ENCODE data around the gene CERKL. TPM values are rescaled to one million over a fixed set of nuclear protein-coding genes. Genes with fewer than 3 reads are reported as not detected.

Gene CERKL
- polyA plus RNA-seq, 2 donors: 0.01 TPM; not detected in 1

- WGBS, 2 donors: 92 to 96% methylated on average over 2 of the region's 2 CpGs
- no peaks in the 10 kb centered on the region for H3K27me3 ChIP-seq (ENCODE audit: control insufficient read depth in 1 of 2, insufficient read depth in 2 of 2, low read length in 2 of 2)
- H3K36me3 ChIP-seq (ENCODE audit: control insufficient read depth in 2 of 2, insufficient read depth in 2 of 2, low read length in 1 of 2): no peaks in the 10 kb centered on the region
Measured at GRCh38 chr2:181542170-181542569, 114.7 kb downstream of the CERKL start.

GRCh38 chr2:181540421-181540820 is 116.5 kb downstream of the CERKL start:
- Histone ChIP-seq H3K4me1 (ENCODE audit: control insufficient read depth in 2 of 2, insufficient read depth in 2 of 2, low read length in 1 of 2) (no peaks in the 10 kb centered on the region), H3K4me3 (ENCODE audit: low read depth in 1 of 2, low read length in 2 of 2) (no peak overlapping the region), H3K9me3 (ENCODE audit: control insufficient read depth in 2 of 2, insufficient read depth in 1 of 2, low read depth in 1 of 2, low read length in 1 of 2) (no peaks in the 10 kb centered on the region), H3K36me3 (ENCODE audit: control insufficient read depth in 2 of 2, insufficient read depth in 2 of 2, low read length in 1 of 2) (no peaks in the 10 kb centered on the region), H3K27me3 (ENCODE audit: control insufficient read depth in 1 of 2, insufficient read depth in 2 of 2, low read length in 2 of 2) (no peaks in the 10 kb centered on the region), H3K27ac (ENCODE audit: low read depth in 2 of 2, low read length in 1 of 2) (no peak overlapping the region)
- WGBS, 2 donors: 78 to 93% methylated on average over 4 of the region's 4 CpGs

More at GRCh38 chr2:181542170-181542569, 114.7 kb downstream of the CERKL start:
- Histone ChIP-seq H3K9me3 (ENCODE audit: control insufficient read depth in 2 of 2, insufficient read depth in 1 of 2, low read depth in 1 of 2, low read length in 1 of 2) (no peaks in the 10 kb centered on the region), H3K4me1 (ENCODE audit: control insufficient read depth in 2 of 2, insufficient read depth in 2 of 2, low read length in 1 of 2) (no peaks in the 10 kb centered on the region), H3K27ac (ENCODE audit: low read depth in 2 of 2, low read length in 1 of 2) (no peak overlapping the region), H3K4me3 (ENCODE audit: low read depth in 1 of 2, low read length in 2 of 2) (no peak overlapping the region)

GRCh38 chr2:181536730-181537129 is 120.2 kb downstream of the CERKL start:
- no peak overlapping the region for H3K4me3 ChIP-seq (ENCODE audit: low read depth in 1 of 2, low read length in 2 of 2)
- no peak overlapping the region for H3K27ac ChIP-seq (ENCODE audit: low read depth in 2 of 2, low read length in 1 of 2)
- no peaks in the 10 kb centered on the region for H3K36me3 ChIP-seq (ENCODE audit: control insufficient read depth in 2 of 2, insufficient read depth in 2 of 2, low read length in 1 of 2)
- WGBS, 2 donors: 85 to 86% methylated on average over 2 of the region's 2 CpGs
- H3K9me3 ChIP-seq (ENCODE audit: control insufficient read depth in 2 of 2, insufficient read depth in 1 of 2, low read depth in 1 of 2, low read length in 1 of 2): no peaks in the 10 kb centered on the region
- H3K4me1 ChIP-seq (ENCODE audit: control insufficient read depth in 2 of 2, insufficient read depth in 2 of 2, low read length in 1 of 2): no peaks in the 10 kb centered on the region
- H3K27me3 ChIP-seq (ENCODE audit: control insufficient read depth in 1 of 2, insufficient read depth in 2 of 2, low read length in 2 of 2): no peaks in the 10 kb centered on the region

GRCh38 chr2:181528441-181528840 is 128.5 kb downstream of the CERKL start:
- Histone ChIP-seq H3K27ac (ENCODE audit: low read depth in 2 of 2, low read length in 1 of 2) (no peak overlapping the region), H3K27me3 (ENCODE audit: control insufficient read depth in 1 of 2, insufficient read depth in 2 of 2, low read length in 2 of 2) (no peaks in the 10 kb centered on the region), H3K36me3 (ENCODE audit: control insufficient read depth in 2 of 2, insufficient read depth in 2 of 2, low read length in 1 of 2) (no peaks in the 10 kb centered on the region), H3K4me1 (ENCODE audit: control insufficient read depth in 2 of 2, insufficient read depth in 2 of 2, low read length in 1 of 2) (no peaks in the 10 kb centered on the region), H3K9me3 (ENCODE audit: control insufficient read depth in 2 of 2, insufficient read depth in 1 of 2, low read depth in 1 of 2, low read length in 1 of 2) (no peaks in the 10 kb centered on the region), H3K4me3 (ENCODE audit: low read depth in 1 of 2, low read length in 2 of 2) (no peak overlapping the region)
- 67 to 77% methylated on average over 1 of the region's 1 CpG for WGBS, 2 donors

- 92 to 94% methylated on average over 6 of the region's 6 CpGs for WGBS, 2 donors
- H3K4me3 ChIP-seq (ENCODE audit: low read depth in 1 of 2, low read length in 2 of 2): no peak overlapping the region
- H3K4me1 ChIP-seq (ENCODE audit: control insufficient read depth in 2 of 2, insufficient read depth in 2 of 2, low read length in 1 of 2): no peaks in the 10 kb centered on the region
- H3K27ac ChIP-seq (ENCODE audit: low read depth in 2 of 2, low read length in 1 of 2): no peak overlapping the region
- H3K36me3 ChIP-seq (ENCODE audit: control insufficient read depth in 2 of 2, insufficient read depth in 2 of 2, low read length in 1 of 2): no peaks in the 10 kb centered on the region
- no peaks in the 10 kb centered on the region for H3K27me3 ChIP-seq (ENCODE audit: control insufficient read depth in 1 of 2, insufficient read depth in 2 of 2, low read length in 2 of 2)
- H3K9me3 ChIP-seq (ENCODE audit: control insufficient read depth in 2 of 2, insufficient read depth in 1 of 2, low read depth in 1 of 2, low read length in 1 of 2): no peaks in the 10 kb centered on the region
Measured at GRCh38 chr2:181527058-181527457, 129.8 kb downstream of the CERKL start.

- H3K4me1 ChIP-seq (ENCODE audit: control insufficient read depth in 2 of 2, insufficient read depth in 2 of 2, low read length in 1 of 2): no peaks in the 10 kb centered on the region
- H3K9me3 ChIP-seq (ENCODE audit: control insufficient read depth in 2 of 2, insufficient read depth in 1 of 2, low read depth in 1 of 2, low read length in 1 of 2): no peaks in the 10 kb centered on the region
- H3K36me3 ChIP-seq (ENCODE audit: control insufficient read depth in 2 of 2, insufficient read depth in 2 of 2, low read length in 1 of 2): no peaks in the 10 kb centered on the region
- no peak overlapping the region for H3K4me3 ChIP-seq (ENCODE audit: low read depth in 1 of 2, low read length in 2 of 2)
- H3K27ac ChIP-seq (ENCODE audit: low read depth in 2 of 2, low read length in 1 of 2): no peak overlapping the region
- no peaks in the 10 kb centered on the region for H3K27me3 ChIP-seq (ENCODE audit: control insufficient read depth in 1 of 2, insufficient read depth in 2 of 2, low read length in 2 of 2)
- 73 to 80% methylated on average over 4 of the region's 4 CpGs for WGBS, 2 donors
Measured at GRCh38 chr2:181526014-181526413, 130.9 kb downstream of the CERKL start.

GRCh38 chr2:181523756-181524155 is 133.1 kb downstream of the CERKL start:
- H3K4me1 ChIP-seq (ENCODE audit: control insufficient read depth in 2 of 2, insufficient read depth in 2 of 2, low read length in 1 of 2): no peaks in the 10 kb centered on the region
- WGBS, 2 donors: 49 to 73% methylated on average over 5 of the region's 5 CpGs
- H3K4me3 ChIP-seq (ENCODE audit: low read depth in 1 of 2, low read length in 2 of 2): no peak overlapping the region
- H3K9me3 ChIP-seq (ENCODE audit: control insufficient read depth in 2 of 2, insufficient read depth in 1 of 2, low read depth in 1 of 2, low read length in 1 of 2): no peaks in the 10 kb centered on the region
- H3K27ac ChIP-seq (ENCODE audit: low read depth in 2 of 2, low read length in 1 of 2): no peak overlapping the region
- H3K27me3 ChIP-seq (ENCODE audit: control insufficient read depth in 1 of 2, insufficient read depth in 2 of 2, low read length in 2 of 2): no peaks in the 10 kb centered on the region
- no peaks in the 10 kb centered on the region for H3K36me3 ChIP-seq (ENCODE audit: control insufficient read depth in 2 of 2, insufficient read depth in 2 of 2, low read length in 1 of 2)

- 94 to 98% methylated on average over 1 of the region's 1 CpG for WGBS, 2 donors
- H3K27me3 ChIP-seq (ENCODE audit: control insufficient read depth in 1 of 2, insufficient read depth in 2 of 2, low read length in 2 of 2): no peaks in the 10 kb centered on the region
- H3K4me1 ChIP-seq (ENCODE audit: control insufficient read depth in 2 of 2, insufficient read depth in 2 of 2, low read length in 1 of 2): peaks cover 0 to 2% of the 10 kb centered on the region in 2 donors
- no peaks in the 10 kb centered on the region for H3K9me3 ChIP-seq (ENCODE audit: control insufficient read depth in 2 of 2, insufficient read depth in 1 of 2, low read depth in 1 of 2, low read length in 1 of 2)
- H3K36me3 ChIP-seq (ENCODE audit: control insufficient read depth in 2 of 2, insufficient read depth in 2 of 2, low read length in 1 of 2): no peaks in the 10 kb centered on the region
- no peak overlapping the region for H3K4me3 ChIP-seq (ENCODE audit: low read depth in 1 of 2, low read length in 2 of 2)
- no peak overlapping the region for H3K27ac ChIP-seq (ENCODE audit: low read depth in 2 of 2, low read length in 1 of 2)
Measured at GRCh38 chr2:181520253-181520652, 136.7 kb downstream of the CERKL start.

GRCh38 chr2:181517685-181518301 is 139.1 kb downstream of the CERKL start:
- Histone ChIP-seq H3K4me1 (ENCODE audit: control insufficient read depth in 2 of 2, insufficient read depth in 2 of 2, low read length in 1 of 2) (peaks cover 0 to 2% of the 10 kb centered on the region in 2 donors), H3K36me3 (ENCODE audit: control insufficient read depth in 2 of 2, insufficient read depth in 2 of 2, low read length in 1 of 2) (no peaks in the 10 kb centered on the region), H3K27me3 (ENCODE audit: control insufficient read depth in 1 of 2, insufficient read depth in 2 of 2, low read length in 2 of 2) (no peaks in the 10 kb centered on the region), H3K27ac (ENCODE audit: low read depth in 2 of 2, low read length in 1 of 2) (peak overlapping the region in 1 of 2 donors; percentile 10), H3K4me3 (ENCODE audit: low read depth in 1 of 2, low read length in 2 of 2) (no peak overlapping the region), H3K9me3 (ENCODE audit: control insufficient read depth in 2 of 2, insufficient read depth in 1 of 2, low read depth in 1 of 2, low read length in 1 of 2) (no peaks in the 10 kb centered on the region)
- 10 to 30% methylated on average over 1 of the region's 1 CpG for WGBS, 2 donors

- Histone ChIP-seq H3K36me3 (ENCODE audit: control insufficient read depth in 2 of 2, insufficient read depth in 2 of 2, low read length in 1 of 2) (no peaks in the 10 kb centered on the region), H3K27ac (ENCODE audit: low read depth in 2 of 2, low read length in 1 of 2) (no peak overlapping the region), H3K9me3 (ENCODE audit: control insufficient read depth in 2 of 2, insufficient read depth in 1 of 2, low read depth in 1 of 2, low read length in 1 of 2) (no peaks in the 10 kb centered on the region), H3K4me3 (ENCODE audit: low read depth in 1 of 2, low read length in 2 of 2) (no peak overlapping the region), H3K4me1 (ENCODE audit: control insufficient read depth in 2 of 2, insufficient read depth in 2 of 2, low read length in 1 of 2) (peaks cover 0 to 2% of the 10 kb centered on the region in 2 donors), H3K27me3 (ENCODE audit: control insufficient read depth in 1 of 2, insufficient read depth in 2 of 2, low read length in 2 of 2) (no peaks in the 10 kb centered on the region)
Measured at GRCh38 chr2:181516992-181517391, 139.9 kb downstream of the CERKL start.
